HEK293 (cell line): Measurements from ENCODE around the gene WDR48.

Experiments used
- MZF1 ChIP-seq: fragments of 450-650 bp; formaldehyde crosslinking; IDR thresholded peaks from 2 replicates; pipeline ENCODE4 v1.5.1; 2017; ENCODE audit warnings: missing biosample characterization, missing genetic modification characterization, borderline replicate concordance
- SETDB1 ChIP-seq: IDR thresholded peaks from one replicate; pipeline ENCODE4 v1.6.1; 2017; ENCODE audit warnings: mild to moderate bottlenecking, low read length, moderate library complexity, mixed read lengths; ENCODE audit not compliant: insufficient read length
- TCF7L2 ChIP-seq: IDR thresholded peaks from 2 replicates; pipeline ENCODE4 v1.6.1; 2011; ENCODE audit warnings: low read depth, mild to moderate bottlenecking, inconsistent platforms, low read length, moderate library complexity, borderline replicate concordance
- ZNF132 ChIP-seq: fragments of 450-650 bp; formaldehyde crosslinking; IDR thresholded peaks from 2 replicates; pipeline ENCODE4 v1.5.1; 2017; ENCODE audit warnings: missing biosample characterization, missing genetic modification characterization, borderline replicate concordance
- ZNF24 ChIP-seq: fragments of 450-650 bp; formaldehyde crosslinking; IDR thresholded peaks from 2 replicates; pipeline ENCODE4 v1.5.1; 2016; ENCODE audit warnings: missing biosample characterization, missing genetic modification characterization
- ZNF350 ChIP-seq: fragments of 450-650 bp; formaldehyde crosslinking; IDR thresholded peaks from 2 replicates; pipeline ENCODE4 v1.5.0; 2017; ENCODE audit warnings: missing biosample characterization, mild to moderate bottlenecking, missing genetic modification characterization
- ZNF514 ChIP-seq: fragments of 450-650 bp; formaldehyde crosslinking; IDR thresholded peaks from 2 replicates; pipeline ENCODE4 v1.5.1; 2016; ENCODE audit warnings: missing biosample characterization, missing genetic modification characterization
- ZNF624 ChIP-seq: fragments of 450-650 bp; formaldehyde crosslinking; IDR thresholded peaks from 2 replicates; pipeline ENCODE4 v1.5.1; 2017; ENCODE audit warnings: missing biosample characterization, missing genetic modification characterization
- ZNF747 ChIP-seq: fragments of 450-650 bp; formaldehyde crosslinking; IDR thresholded peaks from 2 replicates; pipeline ENCODE4 v1.5.1; 2016; ENCODE audit warnings: missing biosample characterization, missing genetic modification characterization
- TF ChIP-seq, protein P1 (sequence below): fragments of 450-650 bp; formaldehyde crosslinking; IDR thresholded peaks from 2 replicates; pipeline ENCODE4 v1.5.1; 2016; ENCODE audit warnings: missing biosample characterization, missing genetic modification characterization
- TF ChIP-seq, protein P2 (sequence below): fragments of 450-650 bp; formaldehyde crosslinking; IDR thresholded peaks from 2 replicates; pipeline ENCODE4 v1.5.1; 2017; ENCODE audit warnings: missing biosample characterization, missing genetic modification characterization

DNA sequence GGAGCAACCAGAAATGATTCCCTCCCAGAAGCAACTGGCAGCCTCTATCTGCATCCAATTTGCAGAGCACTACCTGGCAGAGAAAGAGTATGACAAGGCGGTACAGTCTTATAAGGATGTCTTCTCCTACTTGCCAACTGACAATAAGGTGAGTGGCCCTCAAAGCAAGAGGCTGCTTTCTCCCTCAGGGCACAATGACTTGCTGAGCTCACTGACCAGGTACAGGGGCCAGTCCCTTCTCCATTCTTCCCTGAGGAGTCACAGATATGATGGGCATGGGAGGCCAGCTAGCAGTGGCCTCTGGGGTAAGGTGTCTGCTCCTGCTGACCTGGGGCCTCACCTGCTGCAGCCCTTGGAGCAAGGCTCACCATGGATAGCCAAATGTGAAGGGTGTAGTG is 81.3 kb downstream of the WDR48 start:
- no peak for TF ChIP-seq ZNF350 (tag by site-specific recombination)
- no peak for TF ChIP-seq ZNF514
- TF ChIP-seq MZF1 (tag by site-specific recombination), result no peak
- TF ChIP-seq, protein P1, sequence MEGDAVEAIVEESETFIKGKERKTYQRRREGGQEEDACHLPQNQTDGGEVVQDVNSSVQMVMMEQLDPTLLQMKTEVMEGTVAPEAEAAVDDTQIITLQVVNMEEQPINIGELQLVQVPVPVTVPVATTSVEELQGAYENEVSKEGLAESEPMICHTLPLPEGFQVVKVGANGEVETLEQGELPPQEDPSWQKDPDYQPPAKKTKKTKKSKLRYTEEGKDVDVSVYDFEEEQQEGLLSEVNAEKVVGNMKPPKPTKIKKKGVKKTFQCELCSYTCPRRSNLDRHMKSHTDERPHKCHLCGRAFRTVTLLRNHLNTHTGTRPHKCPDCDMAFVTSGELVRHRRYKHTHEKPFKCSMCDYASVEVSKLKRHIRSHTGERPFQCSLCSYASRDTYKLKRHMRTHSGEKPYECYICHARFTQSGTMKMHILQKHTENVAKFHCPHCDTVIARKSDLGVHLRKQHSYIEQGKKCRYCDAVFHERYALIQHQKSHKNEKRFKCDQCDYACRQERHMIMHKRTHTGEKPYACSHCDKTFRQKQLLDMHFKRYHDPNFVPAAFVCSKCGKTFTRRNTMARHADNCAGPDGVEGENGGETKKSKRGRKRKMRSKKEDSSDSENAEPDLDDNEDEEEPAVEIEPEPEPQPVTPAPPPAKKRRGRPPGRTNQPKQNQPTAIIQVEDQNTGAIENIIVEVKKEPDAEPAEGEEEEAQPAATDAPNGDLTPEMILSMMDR (tag by site-specific recombination), result no peak
- TF ChIP-seq ZNF132 (tag by site-specific recombination), result no peak
- no peak for TF ChIP-seq ZNF747
- TF ChIP-seq, protein P2, sequence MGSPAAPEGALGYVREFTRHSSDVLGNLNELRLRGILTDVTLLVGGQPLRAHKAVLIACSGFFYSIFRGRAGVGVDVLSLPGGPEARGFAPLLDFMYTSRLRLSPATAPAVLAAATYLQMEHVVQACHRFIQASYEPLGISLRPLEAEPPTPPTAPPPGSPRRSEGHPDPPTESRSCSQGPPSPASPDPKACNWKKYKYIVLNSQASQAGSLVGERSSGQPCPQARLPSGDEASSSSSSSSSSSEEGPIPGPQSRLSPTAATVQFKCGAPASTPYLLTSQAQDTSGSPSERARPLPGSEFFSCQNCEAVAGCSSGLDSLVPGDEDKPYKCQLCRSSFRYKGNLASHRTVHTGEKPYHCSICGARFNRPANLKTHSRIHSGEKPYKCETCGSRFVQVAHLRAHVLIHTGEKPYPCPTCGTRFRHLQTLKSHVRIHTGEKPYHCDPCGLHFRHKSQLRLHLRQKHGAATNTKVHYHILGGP (tag by site-specific recombination), result no peak
- no peak for TF ChIP-seq ZNF24 (tag by site-specific recombination)
- TF ChIP-seq SETDB1, result no peak
- no peak for TF ChIP-seq ZNF624 (tag by site-specific recombination)
- no peak for TF ChIP-seq TCF7L2
